Lower leg skin (tissue), 3 donors: ENCODE data around the gene NR2F1-AS1.

Source experiments
- POLR2A ChIP-seq, 2 donors: fragments of 450-650 bp; IDR thresholded peaks; one replicate each; pipeline ENCODE4 v1.6.1; 2016 to 2017; ENCODE audit warnings: antibody characterized with exemption in 2 of 2, mild to moderate bottlenecking in 1 of 2, moderate library complexity in 1 of 2
- TF ChIP-seq, protein P1 (sequence below), 3 donors: fragments of 450-650 bp; IDR thresholded peaks; one replicate each; pipeline ENCODE4 v1.5.1; 2016; ENCODE audit warnings: antibody characterized with exemption in 3 of 3, mild to moderate bottlenecking in 3 of 3, moderate library complexity in 2 of 3

GRCh38 chr5:93425096-93425495 is 155.9 kb downstream of the NR2F1-AS1 start:
- no peak for TF ChIP-seq POLR2A (IDR thresholded peaks at IDR 0.05)
- TF ChIP-seq, protein P1, sequence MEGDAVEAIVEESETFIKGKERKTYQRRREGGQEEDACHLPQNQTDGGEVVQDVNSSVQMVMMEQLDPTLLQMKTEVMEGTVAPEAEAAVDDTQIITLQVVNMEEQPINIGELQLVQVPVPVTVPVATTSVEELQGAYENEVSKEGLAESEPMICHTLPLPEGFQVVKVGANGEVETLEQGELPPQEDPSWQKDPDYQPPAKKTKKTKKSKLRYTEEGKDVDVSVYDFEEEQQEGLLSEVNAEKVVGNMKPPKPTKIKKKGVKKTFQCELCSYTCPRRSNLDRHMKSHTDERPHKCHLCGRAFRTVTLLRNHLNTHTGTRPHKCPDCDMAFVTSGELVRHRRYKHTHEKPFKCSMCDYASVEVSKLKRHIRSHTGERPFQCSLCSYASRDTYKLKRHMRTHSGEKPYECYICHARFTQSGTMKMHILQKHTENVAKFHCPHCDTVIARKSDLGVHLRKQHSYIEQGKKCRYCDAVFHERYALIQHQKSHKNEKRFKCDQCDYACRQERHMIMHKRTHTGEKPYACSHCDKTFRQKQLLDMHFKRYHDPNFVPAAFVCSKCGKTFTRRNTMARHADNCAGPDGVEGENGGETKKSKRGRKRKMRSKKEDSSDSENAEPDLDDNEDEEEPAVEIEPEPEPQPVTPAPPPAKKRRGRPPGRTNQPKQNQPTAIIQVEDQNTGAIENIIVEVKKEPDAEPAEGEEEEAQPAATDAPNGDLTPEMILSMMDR (IDR thresholded peaks at IDR 0.05) = no peak
